Tibial nerve (tissue), 4 donors: ENCODE data around the gene CRYL1. TPM values are rescaled to one million over a fixed set of nuclear protein-coding genes. Genes with fewer than 3 reads are reported as not detected.

Experiments used
- DNase-seq, 2 donors: peaks; one replicate each; pipeline ENCODE4 v3.0.0-alpha.2; 2019; ENCODE audit warnings: low spot score in 2 of 2
- H3K27ac ChIP-seq, 4 donors: fragments of 200-600 bp; sonication (generic) in 3 of 4; one replicate each; pipeline ENCODE4 v1.5.1; 2017 to 2019; ENCODE audit warnings: mild to moderate bottlenecking in 1 of 4
- H3K27me3 ChIP-seq, 2 donors: fragments of 200-600 bp; sonication (generic) in 1 of 2; one replicate each; pipeline versions ENCODE4 v1.5.1 to v1.6.0; 2017 to 2019
- H3K36me3 ChIP-seq, 3 donors: fragments of 200-600 bp; sonication (generic); one replicate each; pipeline ENCODE4 v1.5.1; 2018 to 2019
- H3K4me1 ChIP-seq, 4 donors: fragments of 200-600 bp; sonication (generic) in 3 of 4; one replicate each; pipeline ENCODE4 v1.5.1; 2017 to 2019
- H3K4me3 ChIP-seq, 4 donors: fragments of 200-600 bp; sonication (generic) in 3 of 4; one replicate each; pipeline ENCODE4 v1.5.1; 2017 to 2019; ENCODE audit warnings: mild to moderate bottlenecking in 1 of 4, moderate library complexity in 1 of 4
- H3K9me3 ChIP-seq, 4 donors: fragments of 200-600 bp; sonication (generic) in 3 of 4; one replicate each; pipeline ENCODE4 v1.5.1; 2017 to 2019
- EP300 ChIP-seq, 2 donors: sonication (generic); formaldehyde crosslinking; IDR thresholded peaks; one replicate each; pipeline ENCODE4 v1.6.1; 2017; ENCODE audit warnings: antibody characterized with exemption in 2 of 2, mild to moderate bottlenecking in 1 of 2
- POLR2A ChIP-seq, 2 donors: fragments of 450-650 bp; IDR thresholded peaks; one replicate each; pipeline ENCODE4 v1.6.1; 2017; ENCODE audit warnings: antibody characterized with exemption in 2 of 2, mild to moderate bottlenecking in 2 of 2, moderate library complexity in 2 of 2
- WGBS, 2 donors: methylation state at CpG; one replicate each; pipeline ENCODE4 v1.1.5; 2018; 5-methylcytosine and 5-hydroxymethylcytosine counted together
- total RNA-seq, 4 donors: library from RNA; depleted of rRNA; stranded (reverse); fragments of >200 nt; gene quantifications; one replicate each; pipeline ENCODE4 v1.1.0, GENCODE V29; 2016
- TF ChIP-seq, protein P1 (sequence below), 5 experiments: fragments of 200-600 bp in 3 of 5; fragments of 450-650 bp in 2 of 5; sonication (generic) in 3 of 5; IDR thresholded peaks; one replicate each; pipeline ENCODE4 v1.5.1; 2016 to 2019; ENCODE audit warnings: antibody characterized with exemption in 5 of 5, mild to moderate bottlenecking in 3 of 5, moderate library complexity in 2 of 5

CRYL1 gene
- total RNA-seq, 4 donors from 2014 or later = 33.9 to 60.5 (median 49.5) TPM

DNA sequence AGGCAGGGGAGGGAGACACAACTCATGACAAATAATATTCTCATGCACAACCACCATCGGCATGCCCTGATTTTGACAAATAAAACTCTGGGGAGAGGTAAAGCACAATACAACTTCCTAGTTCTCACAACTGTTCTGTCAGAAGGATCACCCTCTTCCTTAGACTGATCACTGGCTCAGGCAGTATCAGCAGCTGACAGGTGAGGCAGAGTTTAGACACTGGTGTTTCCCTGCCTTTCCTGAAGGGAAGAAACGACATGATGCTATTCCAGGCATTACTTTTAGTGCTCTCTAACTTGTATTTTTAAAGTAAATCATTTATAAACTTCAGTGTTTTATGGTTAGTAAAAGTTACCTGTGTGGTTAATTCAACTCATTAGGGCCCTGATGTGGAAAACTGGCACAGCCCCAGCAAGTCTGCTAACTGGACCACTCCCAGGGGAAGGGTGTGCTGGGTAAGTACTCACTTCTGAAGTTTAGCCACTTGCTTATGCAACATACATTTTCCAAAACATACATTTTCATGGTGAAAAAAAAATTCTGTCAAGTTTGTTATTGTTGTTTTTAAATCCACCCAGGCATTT lies 82.8 kb downstream of the CRYL1 start:
- H3K36me3 ChIP-seq = peaks cover 0 to 8% (median 0%) of the 10 kb centered on the region in 3 donors
- no peak overlapping the region for H3K4me3 ChIP-seq
- H3K4me1 ChIP-seq = peaks cover 0 to 42% (median 7%) of the 10 kb centered on the region in 4 donors
- WGBS, 2 donors = 48 to 55% methylated on average over 2 of the region's 2 CpGs
- H3K9me3 ChIP-seq = peaks cover 0 to 17% (median 0%) of the 10 kb centered on the region in 4 donors
- peak overlapping the region in 1 of 4 donors; percentile 40 for H3K27ac ChIP-seq
- TF ChIP-seq POLR2A (IDR thresholded peaks at IDR 0.05) = no peak
- no peak for TF ChIP-seq EP300 (IDR thresholded peaks at IDR 0.05)
- TF ChIP-seq, protein P1, sequence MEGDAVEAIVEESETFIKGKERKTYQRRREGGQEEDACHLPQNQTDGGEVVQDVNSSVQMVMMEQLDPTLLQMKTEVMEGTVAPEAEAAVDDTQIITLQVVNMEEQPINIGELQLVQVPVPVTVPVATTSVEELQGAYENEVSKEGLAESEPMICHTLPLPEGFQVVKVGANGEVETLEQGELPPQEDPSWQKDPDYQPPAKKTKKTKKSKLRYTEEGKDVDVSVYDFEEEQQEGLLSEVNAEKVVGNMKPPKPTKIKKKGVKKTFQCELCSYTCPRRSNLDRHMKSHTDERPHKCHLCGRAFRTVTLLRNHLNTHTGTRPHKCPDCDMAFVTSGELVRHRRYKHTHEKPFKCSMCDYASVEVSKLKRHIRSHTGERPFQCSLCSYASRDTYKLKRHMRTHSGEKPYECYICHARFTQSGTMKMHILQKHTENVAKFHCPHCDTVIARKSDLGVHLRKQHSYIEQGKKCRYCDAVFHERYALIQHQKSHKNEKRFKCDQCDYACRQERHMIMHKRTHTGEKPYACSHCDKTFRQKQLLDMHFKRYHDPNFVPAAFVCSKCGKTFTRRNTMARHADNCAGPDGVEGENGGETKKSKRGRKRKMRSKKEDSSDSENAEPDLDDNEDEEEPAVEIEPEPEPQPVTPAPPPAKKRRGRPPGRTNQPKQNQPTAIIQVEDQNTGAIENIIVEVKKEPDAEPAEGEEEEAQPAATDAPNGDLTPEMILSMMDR (IDR thresholded peaks at IDR 0.05) = no peak
- DNase-seq = no peak
- no peaks in the 10 kb centered on the region for H3K27me3 ChIP-seq

DNA sequence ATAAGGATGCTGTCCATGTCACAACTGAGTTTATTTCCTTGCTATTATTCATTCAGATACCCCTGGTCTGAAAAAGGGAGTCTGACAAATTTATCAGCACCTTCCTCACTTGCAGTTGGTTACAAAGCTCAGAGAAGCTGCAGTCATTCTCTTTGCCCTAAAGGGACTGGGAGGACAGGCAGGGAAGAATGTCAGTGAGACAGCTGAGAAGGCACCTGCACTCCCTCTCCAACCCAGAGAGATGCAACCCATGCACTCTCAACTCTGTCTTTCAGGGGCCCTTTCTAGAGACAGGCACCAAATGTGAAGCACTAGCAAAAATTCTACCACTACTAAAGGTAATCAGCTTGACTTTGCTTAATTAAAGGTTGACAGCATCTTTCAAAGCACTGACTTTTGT lies 83.3 kb downstream of the CRYL1 start:
- Histone ChIP-seq H3K27ac (peak overlapping the region in 2 of 4 donors; percentile 24 to 40), H3K9me3 (peaks cover 0 to 11% (median 0%) of the 10 kb centered on the region in 4 donors), H3K27me3 (no peaks in the 10 kb centered on the region), H3K36me3 (peaks cover 0 to 8% (median 0%) of the 10 kb centered on the region in 3 donors), H3K4me1 (peaks cover 0 to 42% (median 7%) of the 10 kb centered on the region in 4 donors), H3K4me3 (no peak overlapping the region)
- DNase-seq = no peak
- TF ChIP-seq EP300 (IDR thresholded peaks at IDR 0.05) (no peak), POLR2A (IDR thresholded peaks at IDR 0.05) (no peak)
- TF ChIP-seq, protein P1 (IDR thresholded peaks at IDR 0.05) = no peak

- TF ChIP-seq POLR2A (IDR thresholded peaks at IDR 0.05) (no peak), EP300 (IDR thresholded peaks at IDR 0.05) (no peak)
- TF ChIP-seq, protein P1 (IDR thresholded peaks at IDR 0.05) = no peak
- no peak for DNase-seq
- H3K27ac ChIP-seq = peak overlapping the region in 1 of 4 donors; percentile 24
These were observed 83.8 kb downstream of the CRYL1 start for GRCh38 chr13:20441879-20442278.

GRCh38 chr13:20441056-20441455 lies 84.6 kb downstream of the CRYL1 start:
- H3K4me1 ChIP-seq = peaks cover 0 to 51% (median 7%) of the 10 kb centered on the region in 4 donors
- TF ChIP-seq, protein P1 (IDR thresholded peaks at IDR 0.05) = no peak
- peaks cover 0 to 12% (median 0%) of the 10 kb centered on the region in 3 donors for H3K36me3 ChIP-seq
- WGBS, 2 donors = 60 to 66% methylated on average over 5 of the region's 5 CpGs
- H3K9me3 ChIP-seq = peaks cover 0 to 10% (median 0%) of the 10 kb centered on the region in 4 donors
- H3K4me3 ChIP-seq = no peak overlapping the region
- DNase-seq = no peak
- H3K27ac ChIP-seq = peak overlapping the region in 1 of 4 donors; percentile 56
- no peaks in the 10 kb centered on the region for H3K27me3 ChIP-seq

More at GRCh38 chr13:20441879-20442278, 83.8 kb downstream of the CRYL1 start:
- no peak overlapping the region for H3K4me3 ChIP-seq
- H3K9me3 ChIP-seq = peaks cover 0 to 10% (median 0%) of the 10 kb centered on the region in 4 donors
- H3K27me3 ChIP-seq = no peaks in the 10 kb centered on the region
- H3K36me3 ChIP-seq = peaks cover 0 to 9% (median 0%) of the 10 kb centered on the region in 3 donors
- 37 to 41% methylated on average over 2 of the region's 2 CpGs for WGBS, 2 donors
- peaks cover 0 to 42% (median 7%) of the 10 kb centered on the region in 4 donors for H3K4me1 ChIP-seq

DNA sequence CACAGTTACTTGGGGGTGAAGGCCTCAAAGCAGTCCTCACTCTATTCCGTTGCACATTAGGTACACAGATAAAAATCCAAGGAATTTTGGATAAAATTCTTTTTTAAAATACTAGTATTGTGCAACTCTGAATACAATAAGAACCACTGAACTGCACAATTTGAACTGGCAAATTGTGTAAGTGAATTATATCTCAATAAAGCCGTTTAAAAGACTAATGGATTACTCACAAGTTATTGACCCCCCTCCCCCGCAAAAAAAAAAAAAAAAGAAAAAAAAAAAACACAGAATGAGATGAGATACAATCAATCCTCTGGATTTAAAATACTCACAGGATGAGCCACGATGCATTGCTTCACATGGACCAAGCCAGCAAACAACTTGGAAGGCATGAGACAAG lies 86.4 kb downstream of the CRYL1 start:
- TF ChIP-seq, protein P1 (IDR thresholded peaks at IDR 0.05) = no peak
- TF ChIP-seq EP300 (IDR thresholded peaks at IDR 0.05) (no peak), POLR2A (IDR thresholded peaks at IDR 0.05) (no peak)
- H3K36me3 ChIP-seq = peaks cover 0 to 14% (median 0%) of the 10 kb centered on the region in 3 donors
- H3K27ac ChIP-seq = peak overlapping the region in 2 of 4 donors; percentile 24 to 40
- H3K9me3 ChIP-seq = no peaks in the 10 kb centered on the region
- 53 to 62% methylated on average over 4 of the region's 4 CpGs for WGBS, 2 donors
- DNase-seq = no peak
- no peak overlapping the region for H3K4me3 ChIP-seq
- H3K27me3 ChIP-seq = no peaks in the 10 kb centered on the region
- H3K4me1 ChIP-seq = peaks cover 0 to 51% (median 7%) of the 10 kb centered on the region in 4 donors
